HG03378 (cell line): Measurements from ENCODE around the gene STK24.
"Not testable (repeated sequence)": the region's sequence is repeated elsewhere in the genome, so short reads cannot be mapped to it uniquely, and the experiment has no call there.

Source experiments
- ATAC-seq: cut with Tn5 transposase; IDR thresholded peaks from one replicate; pipeline ENCODE4 v1.9.1; 2021; ENCODE audit warnings: mild to moderate bottlenecking, moderate library complexity; ENCODE audit not compliant: unreplicated experiment

STK24 gene

GRCh38 chr13:98420554-98421175 lies 156.2 kb downstream of the STK24 start:
- no peak for ATAC-seq

- ATAC-seq = no peak
These were observed 156.9 kb downstream of the STK24 start for GRCh38 chr13:98419786-98420553.

- no peak for ATAC-seq
These were observed 160.5 kb downstream of the STK24 start for GRCh38 chr13:98416408-98416807.

- no peak for ATAC-seq
These were observed 161.4 kb downstream of the STK24 start for GRCh38 chr13:98415326-98416070.

GRCh38 chr13:98413796-98414195 lies 163.1 kb downstream of the STK24 start:
- ATAC-seq = no peak

- ATAC-seq = not testable (repeated sequence)
These were observed 163.6 kb downstream of the STK24 start for GRCh38 chr13:98413278-98413677.

GRCh38 chr13:98411617-98412265 lies 165.2 kb downstream of the STK24 start:
- no peak for ATAC-seq

- ATAC-seq = no peak
These were observed 165.9 kb downstream of the STK24 start for GRCh38 chr13:98411013-98411412.

- ATAC-seq = no peak
These were observed 166.3 kb downstream of the STK24 start for GRCh38 chr13:98410612-98411011.

- no peak for ATAC-seq
These were observed 167.6 kb downstream of the STK24 start for GRCh38 chr13:98409281-98409680.

- no peak for ATAC-seq
These were observed 169.3 kb downstream of the STK24 start for GRCh38 chr13:98407575-98407974.

GRCh38 chr13:98406971-98407370 lies 169.9 kb downstream of the STK24 start:
- no peak for ATAC-seq

- ATAC-seq = no peak
These were observed 170.5 kb downstream of the STK24 start for GRCh38 chr13:98406427-98406826.

GRCh38 chr13:98405690-98406344 lies 171.1 kb downstream of the STK24 start:
- no peak for ATAC-seq

- no peak for ATAC-seq
These were observed 171.8 kb downstream of the STK24 start for GRCh38 chr13:98405107-98405571.

- ATAC-seq = no peak
These were observed 173.8 kb downstream of the STK24 start for GRCh38 chr13:98403076-98403475.

- no peak for ATAC-seq
These were observed 175.0 kb downstream of the STK24 start for GRCh38 chr13:98401934-98402333.

- ATAC-seq = no peak
These were observed 177.2 kb downstream of the STK24 start for GRCh38 chr13:98399756-98400155.

GRCh38 chr13:98398581-98398980 lies 178.3 kb downstream of the STK24 start:
- ATAC-seq = no peak

- no peak for ATAC-seq
These were observed 179.0 kb downstream of the STK24 start for GRCh38 chr13:98397861-98398260.

- ATAC-seq = no peak
These were observed 179.7 kb downstream of the STK24 start for GRCh38 chr13:98397221-98397620.
